ENCODE measurements around the gene MBD3.

Gene MBD3

GRCh38 chr19:1577929-1578618 lies 14.6 kb downstream of the MBD3 start:
- no peak for TF ChIP-seq CTCF (conservative IDR thresholded peaks at IDR 0.05; ENCODE audit: low read depth, low read length)
- DNase-seq (ENCODE audit: low read depth) = no peak
- H3K4me3 ChIP-seq (ENCODE audit: low read length) = no peak overlapping the region

- no peak for TF ChIP-seq CTCF (conservative IDR thresholded peaks at IDR 0.05; ENCODE audit: low read depth, low read length)
- no peak for DNase-seq (ENCODE audit: low read depth)
- no peak overlapping the region for H3K4me3 ChIP-seq (ENCODE audit: low read length)
These were observed 15.4 kb downstream of the MBD3 start for GRCh38 chr19:1577090-1577928.

GRCh38 chr19:1576242-1577089 lies 16.2 kb downstream of the MBD3 start:
- DNase-seq (ENCODE audit: low read depth) = no peak
- no peak for TF ChIP-seq CTCF (conservative IDR thresholded peaks at IDR 0.05; ENCODE audit: low read depth, low read length)
- no peak overlapping the region for H3K4me3 ChIP-seq (ENCODE audit: low read length)

- no peak for TF ChIP-seq CTCF (conservative IDR thresholded peaks at IDR 0.05; ENCODE audit: low read depth, low read length)
- no peak for DNase-seq (ENCODE audit: low read depth)
- H3K4me3 ChIP-seq (ENCODE audit: low read length) = no peak overlapping the region
These were observed 17.1 kb downstream of the MBD3 start for GRCh38 chr19:1575323-1576241.

GRCh38 chr19:1574354-1575136 lies 18.1 kb downstream of the MBD3 start:
- DNase-seq (ENCODE audit: low read depth) = no peak
- TF ChIP-seq CTCF (conservative IDR thresholded peaks at IDR 0.05; ENCODE audit: low read depth, low read length) = no peak
- no peak overlapping the region for H3K4me3 ChIP-seq (ENCODE audit: low read length)

Measured in retinal pigment epithelial cell (primary cell).